ENCODE measurements around the gene PRR9.

DNA sequence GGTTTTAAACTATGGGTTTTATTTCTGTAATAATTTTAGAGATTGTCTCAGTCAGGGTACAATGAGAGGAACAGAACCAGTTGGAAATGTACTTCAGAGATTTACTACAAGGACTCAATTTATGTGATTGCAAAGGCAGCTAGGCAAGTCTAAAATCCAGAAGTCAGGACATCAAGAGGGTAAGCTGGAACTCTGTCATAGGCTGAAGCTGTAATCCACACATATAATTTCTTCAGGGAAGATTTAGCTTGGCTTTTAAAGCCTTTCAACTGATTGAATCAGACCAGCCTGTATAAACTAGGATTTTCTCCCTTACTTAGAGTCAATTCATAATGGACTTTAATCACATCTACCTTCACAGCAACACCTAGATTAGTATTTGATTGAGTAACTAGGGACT is 38.5 kb upstream of the PRR9 start:
- TF ChIP-seq, protein P1, sequence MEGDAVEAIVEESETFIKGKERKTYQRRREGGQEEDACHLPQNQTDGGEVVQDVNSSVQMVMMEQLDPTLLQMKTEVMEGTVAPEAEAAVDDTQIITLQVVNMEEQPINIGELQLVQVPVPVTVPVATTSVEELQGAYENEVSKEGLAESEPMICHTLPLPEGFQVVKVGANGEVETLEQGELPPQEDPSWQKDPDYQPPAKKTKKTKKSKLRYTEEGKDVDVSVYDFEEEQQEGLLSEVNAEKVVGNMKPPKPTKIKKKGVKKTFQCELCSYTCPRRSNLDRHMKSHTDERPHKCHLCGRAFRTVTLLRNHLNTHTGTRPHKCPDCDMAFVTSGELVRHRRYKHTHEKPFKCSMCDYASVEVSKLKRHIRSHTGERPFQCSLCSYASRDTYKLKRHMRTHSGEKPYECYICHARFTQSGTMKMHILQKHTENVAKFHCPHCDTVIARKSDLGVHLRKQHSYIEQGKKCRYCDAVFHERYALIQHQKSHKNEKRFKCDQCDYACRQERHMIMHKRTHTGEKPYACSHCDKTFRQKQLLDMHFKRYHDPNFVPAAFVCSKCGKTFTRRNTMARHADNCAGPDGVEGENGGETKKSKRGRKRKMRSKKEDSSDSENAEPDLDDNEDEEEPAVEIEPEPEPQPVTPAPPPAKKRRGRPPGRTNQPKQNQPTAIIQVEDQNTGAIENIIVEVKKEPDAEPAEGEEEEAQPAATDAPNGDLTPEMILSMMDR (conservative IDR thresholded peaks at IDR 0.05 in 1 of 2, IDR thresholded peaks at IDR 0.05 in 1 of 2; ENCODE audit: low read depth in 1 of 2, low read length in 2 of 2) = no peak
- TF ChIP-seq EZH2 (IDR thresholded peaks at IDR 0.05; ENCODE audit: low read length, missing control alignments) = no peak

Data from fibroblast of lung (primary cell).